ENCODE data around the gene RNF6. TPM values are rescaled to one million over a fixed set of nuclear protein-coding genes. Genes with fewer than 3 reads are reported as not detected.

The RNF6 gene
- 17.0 and 19.4 TPM in 2 replicates for total RNA-seq
- polyA plus RNA-seq: 23.7 and 25.0 TPM in 2 replicates

DNA sequence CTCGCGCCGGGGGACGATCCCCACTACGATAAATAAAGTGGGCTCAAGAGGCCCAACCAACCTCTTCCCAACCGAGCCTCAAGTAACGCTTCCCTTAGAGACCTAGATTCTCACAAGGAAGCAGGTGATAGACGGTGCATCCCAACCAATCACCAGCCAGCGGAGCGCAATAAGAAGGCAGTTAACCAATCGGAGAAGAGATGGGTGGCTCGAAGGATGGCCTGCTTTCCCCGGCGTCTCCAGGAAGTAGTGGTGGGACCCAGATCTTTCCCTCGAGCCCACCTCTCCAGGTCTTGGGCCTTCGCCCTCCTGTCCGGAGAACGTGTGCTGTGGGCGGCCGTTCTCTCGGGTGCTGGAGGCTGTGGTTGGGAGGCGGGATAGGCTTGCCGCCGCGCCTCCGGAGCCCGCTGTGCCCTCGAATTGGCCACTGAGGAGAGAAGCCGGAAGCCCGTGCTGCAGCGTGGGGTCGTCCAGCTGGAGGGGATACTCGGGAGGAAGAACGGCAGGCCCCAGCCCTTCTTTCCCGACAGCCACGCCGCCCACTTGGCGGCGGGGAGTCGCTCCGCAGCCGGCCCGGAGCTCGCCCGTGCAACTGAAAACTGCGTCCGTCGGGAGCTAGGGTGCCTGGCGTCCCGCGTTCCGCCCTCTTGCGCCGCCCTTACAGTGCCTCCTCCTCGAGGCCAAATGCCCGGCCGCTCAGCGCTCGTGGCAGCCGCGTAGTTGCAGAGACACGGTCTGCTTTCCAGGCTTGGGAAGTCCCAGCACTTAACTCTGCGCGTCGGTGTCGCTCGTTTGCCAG lies at the start of gene RNF6:
RNF6 (minus strand) TSS at position 594 of the 799 bp plus-strand sequence. CDS start 2,665 bp downstream, outside the sequence.
- peaks cover 26% of the 10 kb centered on the region for H3K36me3 ChIP-seq
- TF ChIP-seq, protein P1, sequence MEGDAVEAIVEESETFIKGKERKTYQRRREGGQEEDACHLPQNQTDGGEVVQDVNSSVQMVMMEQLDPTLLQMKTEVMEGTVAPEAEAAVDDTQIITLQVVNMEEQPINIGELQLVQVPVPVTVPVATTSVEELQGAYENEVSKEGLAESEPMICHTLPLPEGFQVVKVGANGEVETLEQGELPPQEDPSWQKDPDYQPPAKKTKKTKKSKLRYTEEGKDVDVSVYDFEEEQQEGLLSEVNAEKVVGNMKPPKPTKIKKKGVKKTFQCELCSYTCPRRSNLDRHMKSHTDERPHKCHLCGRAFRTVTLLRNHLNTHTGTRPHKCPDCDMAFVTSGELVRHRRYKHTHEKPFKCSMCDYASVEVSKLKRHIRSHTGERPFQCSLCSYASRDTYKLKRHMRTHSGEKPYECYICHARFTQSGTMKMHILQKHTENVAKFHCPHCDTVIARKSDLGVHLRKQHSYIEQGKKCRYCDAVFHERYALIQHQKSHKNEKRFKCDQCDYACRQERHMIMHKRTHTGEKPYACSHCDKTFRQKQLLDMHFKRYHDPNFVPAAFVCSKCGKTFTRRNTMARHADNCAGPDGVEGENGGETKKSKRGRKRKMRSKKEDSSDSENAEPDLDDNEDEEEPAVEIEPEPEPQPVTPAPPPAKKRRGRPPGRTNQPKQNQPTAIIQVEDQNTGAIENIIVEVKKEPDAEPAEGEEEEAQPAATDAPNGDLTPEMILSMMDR (IDR thresholded peaks at IDR 0.05; ENCODE audit: low read depth, low read length): no peak
- H3K27ac ChIP-seq: peak within 1 kb of the TSS; percentile 97
- H3K4me3 ChIP-seq: peak within 1 kb of the TSS; percentile 92
- H3K4me1 ChIP-seq (ENCODE audit: low read depth): peaks cover 14% of the 10 kb centered on the region
- DNase-seq (ENCODE audit: low read depth in 1 of 2, low spot score in 1 of 2): peak; percentile 95 to 99
- no peaks in the 10 kb centered on the region for H3K27me3 ChIP-seq
- H3K9me3 ChIP-seq (ENCODE audit: low read depth): no peaks in the 10 kb centered on the region

DNA sequence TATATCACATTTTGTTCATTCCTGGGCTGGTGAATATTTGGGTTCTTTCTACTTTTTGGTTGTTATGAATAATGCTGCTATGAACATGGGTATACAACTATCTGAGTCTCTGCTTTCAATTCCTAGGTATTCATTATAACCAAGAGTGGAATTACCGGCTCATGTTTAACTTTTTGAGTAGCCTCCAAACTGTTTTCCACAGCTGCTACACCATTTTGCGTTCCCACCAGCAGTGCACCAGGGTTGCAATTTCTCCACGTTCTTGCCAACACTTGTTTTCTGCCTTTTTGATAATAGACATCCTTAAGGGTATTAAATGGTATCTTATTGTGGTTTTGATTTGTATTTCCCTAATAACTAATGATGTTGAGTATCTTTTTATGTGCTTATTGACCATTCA lies 48.6 kb upstream of the RNF6 start:
- Histone ChIP-seq H3K27me3 (no peaks in the 10 kb centered on the region), H3K4me3 (no peak overlapping the region)

DNA sequence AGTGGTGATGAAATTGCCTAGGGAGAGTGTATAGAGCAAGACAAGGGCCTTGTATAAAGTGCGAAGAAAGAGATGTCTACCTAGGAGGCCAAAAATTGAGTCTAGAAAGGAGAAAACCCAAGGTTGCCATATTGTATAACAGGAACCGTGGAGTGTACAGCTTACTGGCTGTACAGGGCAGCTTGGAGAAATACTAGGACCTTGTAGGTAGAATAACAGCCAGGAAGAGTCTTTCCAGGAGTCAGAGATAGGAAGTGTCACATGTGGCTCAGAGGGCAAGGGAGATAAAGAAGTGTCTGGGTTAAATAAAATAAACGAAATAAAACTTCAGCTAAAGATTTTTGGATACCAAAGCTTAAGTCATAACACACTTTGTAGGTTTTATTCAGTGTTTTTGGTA lies 44.2 kb upstream of the RNF6 start:
- H3K9me3 ChIP-seq (ENCODE audit: low read depth): no peaks in the 10 kb centered on the region
- no peak overlapping the region for H3K27ac ChIP-seq
- H3K36me3 ChIP-seq: no peaks in the 10 kb centered on the region
- H3K4me3 ChIP-seq: no peak overlapping the region
- DNase-seq (ENCODE audit: low read depth in 1 of 2, low spot score in 1 of 2): no peak
- H3K27me3 ChIP-seq: no peaks in the 10 kb centered on the region
- TF ChIP-seq, protein P1 (IDR thresholded peaks at IDR 0.05; ENCODE audit: low read depth, low read length): no peak
- peaks cover 7% of the 10 kb centered on the region for H3K4me1 ChIP-seq (ENCODE audit: low read depth)

More for the DNA sequence above, 48.6 kb upstream of the RNF6 start:
- TF ChIP-seq, protein P1 (IDR thresholded peaks at IDR 0.05; ENCODE audit: low read depth, low read length): no peak
- peaks cover 7% of the 10 kb centered on the region for H3K4me1 ChIP-seq (ENCODE audit: low read depth)
- no peaks in the 10 kb centered on the region for H3K36me3 ChIP-seq
- no peaks in the 10 kb centered on the region for H3K9me3 ChIP-seq (ENCODE audit: low read depth)
- DNase-seq (ENCODE audit: low read depth in 1 of 2, low spot score in 1 of 2): no peak
- no peak overlapping the region for H3K27ac ChIP-seq

DNA sequence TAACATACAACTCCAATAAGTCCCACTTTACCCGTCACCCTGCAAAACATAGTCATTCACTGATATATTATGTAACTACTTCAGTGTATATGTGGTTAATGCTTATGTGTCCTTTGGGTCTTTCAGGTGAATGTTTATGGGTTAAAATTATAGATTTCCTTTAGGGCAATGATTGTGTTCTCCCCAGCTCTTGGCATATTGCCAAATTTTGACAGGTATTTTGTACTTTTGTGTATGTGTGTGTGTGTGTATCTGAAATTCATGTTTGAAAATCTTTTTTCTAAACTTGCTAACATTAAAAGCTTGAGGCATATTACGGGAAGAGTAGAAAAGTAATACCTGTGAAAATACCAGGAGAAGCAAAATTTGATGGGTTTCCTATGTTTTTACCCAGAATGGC lies 40.0 kb upstream of the RNF6 start:
- Histone ChIP-seq H3K36me3 (no peaks in the 10 kb centered on the region), H3K4me3 (no peak overlapping the region), H3K4me1 (ENCODE audit: low read depth) (peaks cover 19% of the 10 kb centered on the region), H3K27me3 (no peaks in the 10 kb centered on the region), H3K27ac (no peak overlapping the region), H3K9me3 (ENCODE audit: low read depth) (no peaks in the 10 kb centered on the region)
- DNase-seq (ENCODE audit: low read depth in 1 of 2, low spot score in 1 of 2): no peak
- TF ChIP-seq, protein P1 (IDR thresholded peaks at IDR 0.05; ENCODE audit: low read depth, low read length): no peak

DNA sequence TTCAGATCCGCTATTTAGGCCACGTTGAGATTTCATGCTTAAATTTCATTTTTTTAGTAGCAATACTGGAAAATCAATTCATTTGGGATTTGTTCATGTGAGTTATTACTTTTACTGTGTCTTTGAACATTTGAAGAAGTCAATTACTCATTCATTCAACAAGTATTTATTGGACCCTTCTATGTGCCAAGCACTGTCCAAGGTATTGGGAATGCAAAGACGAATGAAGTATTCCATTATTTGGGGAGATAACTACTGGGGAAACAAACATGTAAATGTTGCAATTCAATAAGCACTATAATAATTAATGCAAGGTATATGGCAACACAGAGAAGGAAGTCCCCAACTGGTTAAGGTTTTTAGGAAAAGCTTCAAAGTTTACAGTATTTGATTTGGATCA lies 37.5 kb upstream of the RNF6 start:
- TF ChIP-seq, protein P1 (IDR thresholded peaks at IDR 0.05; ENCODE audit: low read depth, low read length): no peak
- no peak overlapping the region for H3K4me3 ChIP-seq
- no peaks in the 10 kb centered on the region for H3K9me3 ChIP-seq (ENCODE audit: low read depth)
- no peaks in the 10 kb centered on the region for H3K36me3 ChIP-seq
- no peaks in the 10 kb centered on the region for H3K27me3 ChIP-seq
- H3K27ac ChIP-seq: no peak overlapping the region
- H3K4me1 ChIP-seq (ENCODE audit: low read depth): peaks cover 25% of the 10 kb centered on the region
- DNase-seq (ENCODE audit: low read depth in 1 of 2, low spot score in 1 of 2): no peak
